GM19193 (cell line): ENCODE measurements around the gene MEI4.

Experiments used
- POLR2A ChIP-seq: IDR thresholded peaks from 4 replicates; pipeline ENCODE4 v1.6.1; 2011; ENCODE audit not compliant: insufficient read depth, insufficient read length; ENCODE audit errors: extremely low read depth

The MEI4 gene

DNA sequence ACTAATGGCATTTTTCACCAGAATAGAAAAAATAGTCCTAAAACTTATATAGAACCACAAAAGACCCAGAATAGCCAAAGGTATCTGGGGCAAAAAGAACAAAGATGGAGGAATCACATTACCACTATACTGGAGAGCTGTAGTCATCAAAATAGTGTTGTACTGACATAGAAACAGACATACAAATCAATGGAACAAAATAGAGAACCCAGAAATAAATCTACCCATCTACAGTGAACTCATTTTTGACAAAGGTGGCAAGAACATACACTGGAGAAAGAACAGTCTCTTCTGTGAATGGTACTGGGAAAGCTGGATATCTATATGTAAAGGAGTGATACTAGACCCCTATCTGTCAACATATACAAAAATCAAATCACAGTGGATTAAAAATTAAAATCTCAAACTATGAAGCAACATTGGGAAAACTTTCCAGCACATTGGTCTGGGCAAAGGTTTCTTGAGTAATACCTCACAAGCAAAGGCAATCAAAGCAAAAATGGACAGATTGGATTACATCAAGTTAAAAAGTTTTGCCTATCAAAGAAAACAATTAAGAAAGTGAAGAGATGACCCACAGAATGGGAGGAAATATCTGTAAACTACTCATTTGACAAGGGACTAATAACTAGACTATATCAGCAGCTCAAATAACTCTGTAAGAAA lies 120.5 kb downstream of the MEI4 start:
- no peak for TF ChIP-seq POLR2A

DNA sequence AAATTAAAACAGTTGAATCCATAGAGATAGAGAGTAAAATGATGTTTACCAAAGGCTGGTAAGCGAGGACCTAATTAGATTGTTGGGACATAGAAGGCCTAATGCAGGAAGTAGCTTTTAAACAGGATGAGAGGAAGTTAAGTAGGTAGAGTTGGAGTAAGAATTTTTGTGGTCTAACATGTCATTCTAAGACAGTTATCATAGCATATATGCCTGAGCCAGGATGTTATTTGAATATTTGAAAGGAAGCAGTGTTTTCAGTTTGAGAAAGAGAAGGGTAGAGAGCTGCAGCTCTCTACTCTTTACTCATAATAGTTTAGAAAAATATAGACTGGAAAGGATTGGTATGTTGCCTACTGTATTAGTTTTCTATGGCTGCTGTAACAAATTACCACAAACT lies 121.6 kb downstream of the MEI4 start:
- TF ChIP-seq POLR2A = no peak

DNA sequence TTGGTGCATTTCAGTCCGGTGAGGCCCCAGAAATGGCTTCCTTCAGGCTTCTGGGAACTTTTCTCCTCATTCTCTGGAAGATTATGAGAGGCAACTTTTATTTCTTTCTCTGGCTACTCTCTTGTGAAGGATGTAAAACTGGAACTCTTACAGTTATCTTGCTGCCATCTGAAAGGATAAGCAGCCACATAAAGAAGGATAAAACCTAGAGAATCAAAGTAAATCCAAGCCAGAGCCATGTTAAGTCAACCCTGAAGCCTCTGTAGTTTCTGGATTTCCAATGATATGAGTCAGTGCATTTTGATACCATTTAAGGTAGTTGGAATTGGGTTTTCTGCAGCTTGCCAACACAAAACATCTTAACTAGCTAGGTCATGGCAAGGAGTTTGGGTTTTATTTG lies 123.6 kb downstream of the MEI4 start:
- TF ChIP-seq POLR2A = no peak

DNA sequence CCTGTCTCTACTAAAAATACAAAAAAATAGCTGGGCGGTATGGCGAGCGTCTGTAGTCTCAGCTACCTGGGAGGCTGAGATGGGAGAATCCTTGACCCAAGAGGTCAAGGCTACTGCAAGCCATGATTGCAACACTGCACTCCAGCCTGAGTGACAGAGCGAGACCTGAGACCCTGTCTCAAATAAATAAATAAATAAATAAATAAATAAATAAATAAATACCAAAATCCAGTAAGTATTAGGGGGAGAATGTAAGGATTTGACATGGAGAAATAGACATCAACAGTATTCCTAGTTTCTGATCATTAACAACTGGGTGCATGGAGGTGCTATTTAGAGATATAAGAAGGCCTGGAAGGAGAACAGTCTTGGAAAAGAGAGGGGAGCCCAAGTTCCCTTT lies 125.7 kb downstream of the MEI4 start:
- no peak for TF ChIP-seq POLR2A

DNA sequence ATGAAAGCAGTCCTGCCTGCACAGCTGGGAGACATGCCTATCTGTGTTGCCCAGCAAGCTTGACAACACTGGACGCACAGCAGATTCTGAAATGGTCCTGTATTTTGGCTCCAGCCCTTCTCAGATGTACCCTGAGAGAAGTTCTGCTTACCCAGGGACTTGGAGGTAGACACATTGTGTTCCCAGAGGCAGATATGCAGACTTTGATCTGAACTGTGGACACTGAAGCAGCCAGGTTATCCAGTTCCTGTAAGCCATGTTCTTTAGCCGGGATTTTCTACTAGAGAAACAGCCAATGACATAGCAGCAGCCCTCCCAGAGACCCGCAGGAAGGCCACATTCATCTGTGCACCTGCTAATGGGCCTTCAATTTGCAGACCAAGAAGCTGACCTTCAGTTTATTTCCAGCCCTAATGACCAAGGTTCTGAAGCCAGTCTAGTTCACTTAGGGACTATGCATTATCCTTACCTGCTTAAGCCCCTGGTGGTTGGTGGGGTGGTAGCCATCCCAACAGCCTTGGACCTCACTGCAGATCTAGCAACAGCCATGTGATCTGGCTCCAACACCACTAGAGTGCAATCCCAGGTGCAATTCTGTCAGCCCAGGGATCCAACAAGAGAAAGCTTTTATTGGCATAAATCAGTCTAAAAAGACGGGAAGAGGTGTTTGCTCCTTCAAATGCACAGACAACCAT lies 134.2 kb downstream of the MEI4 start:
- TF ChIP-seq POLR2A = no peak

DNA sequence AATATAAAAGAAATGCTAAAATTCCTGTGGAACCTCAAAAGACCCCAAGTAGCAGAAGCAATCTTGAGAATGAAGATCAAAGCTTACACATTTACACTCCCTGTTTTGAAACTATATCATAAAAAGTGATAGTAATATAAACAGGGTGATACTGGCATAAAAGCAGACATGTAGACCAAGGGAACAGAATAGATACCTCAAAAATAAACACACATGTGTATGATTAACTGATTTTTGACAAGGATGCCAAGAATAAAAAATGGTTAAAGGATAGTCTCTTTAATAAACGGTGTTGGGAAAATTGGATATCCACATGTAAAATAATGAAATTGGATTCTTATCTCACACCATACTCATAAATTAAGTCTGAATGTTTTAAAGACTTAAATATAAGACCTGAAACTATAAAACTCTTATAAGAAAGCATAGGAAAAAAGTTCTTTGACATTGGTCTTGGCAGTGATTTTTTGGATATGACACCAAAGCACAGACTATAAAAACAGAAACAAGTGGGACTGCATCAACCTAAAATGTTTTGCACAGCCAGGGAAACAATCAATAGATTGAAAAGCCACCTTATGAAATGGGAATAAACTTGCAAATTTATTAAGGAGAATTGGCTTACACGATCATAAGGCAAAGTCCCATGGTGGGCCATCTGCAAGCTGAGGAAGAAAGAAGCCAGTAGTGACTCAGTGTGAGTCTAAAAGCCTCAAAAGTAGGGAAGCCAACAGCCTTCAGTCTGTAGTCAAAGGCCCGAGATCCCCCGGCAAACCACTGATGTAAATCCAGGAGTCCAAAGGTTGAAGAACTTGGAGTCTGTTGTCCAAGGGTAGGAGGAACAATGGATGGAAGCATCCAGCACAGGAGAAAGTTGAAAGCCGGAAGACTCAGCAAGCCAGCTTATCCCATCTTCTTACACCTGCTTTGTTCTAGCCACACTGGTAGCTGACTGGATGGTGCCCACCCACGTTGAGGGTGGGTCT lies 144.3 kb downstream of the MEI4 start:
- TF ChIP-seq POLR2A = no peak

DNA sequence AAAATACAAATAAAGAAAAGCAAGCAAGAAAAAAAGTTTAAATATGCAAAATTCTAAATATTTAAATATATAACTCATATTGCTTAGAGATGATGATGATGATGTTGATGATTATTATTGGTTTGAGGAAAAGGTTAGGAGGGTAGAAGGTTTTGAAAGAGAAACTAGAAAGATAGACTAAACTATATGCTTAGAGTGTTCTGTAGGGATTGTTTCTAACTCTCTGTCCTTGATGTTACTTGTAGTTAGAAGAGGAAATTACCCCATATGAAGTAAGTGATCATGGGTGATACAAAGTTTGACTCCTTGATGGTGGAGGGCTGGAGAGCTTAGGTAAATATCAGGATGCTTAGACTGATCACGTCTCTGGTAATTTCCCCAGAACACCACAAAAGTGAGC lies 159.5 kb downstream of the MEI4 start:
- TF ChIP-seq POLR2A = no peak

DNA sequence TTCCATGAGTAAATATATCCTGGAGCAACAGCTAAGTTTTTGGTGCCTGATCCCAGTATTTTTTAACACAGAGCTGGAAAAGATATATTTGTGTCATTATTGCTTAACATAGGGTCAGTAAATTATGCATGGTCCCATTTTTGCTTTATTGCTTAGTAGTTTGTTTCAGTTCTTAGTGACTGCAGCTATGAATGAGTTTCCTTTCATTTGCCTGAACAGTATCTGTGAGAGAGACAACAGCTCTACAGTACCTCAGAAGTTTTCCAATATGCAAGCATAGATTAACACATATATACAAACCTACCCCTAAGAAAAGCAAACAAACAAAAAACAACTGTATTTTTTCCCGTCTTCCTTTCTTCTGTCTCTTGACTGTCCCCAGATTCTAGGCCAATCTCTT lies 160.3 kb downstream of the MEI4 start:
- no peak for TF ChIP-seq POLR2A

DNA sequence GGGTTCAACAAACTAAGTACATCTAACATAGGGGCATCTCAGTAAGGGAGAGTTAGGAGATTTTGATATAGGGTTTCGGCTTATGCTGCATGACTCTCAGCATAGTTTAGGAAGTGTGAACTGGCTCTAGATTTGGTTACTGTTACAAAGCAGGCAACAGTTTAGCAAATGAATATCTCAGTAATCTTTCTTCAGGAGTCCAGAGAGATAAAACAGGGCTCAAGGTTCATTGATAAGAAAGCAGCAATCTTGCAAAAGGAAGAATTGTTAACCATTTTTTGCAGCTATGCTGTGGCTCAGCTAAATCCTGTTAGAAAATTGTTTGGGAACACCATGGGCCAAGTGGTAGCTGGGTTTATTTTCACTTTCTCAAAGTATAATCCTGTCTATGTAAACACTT lies 161.3 kb downstream of the MEI4 start:
- TF ChIP-seq POLR2A = no peak

DNA sequence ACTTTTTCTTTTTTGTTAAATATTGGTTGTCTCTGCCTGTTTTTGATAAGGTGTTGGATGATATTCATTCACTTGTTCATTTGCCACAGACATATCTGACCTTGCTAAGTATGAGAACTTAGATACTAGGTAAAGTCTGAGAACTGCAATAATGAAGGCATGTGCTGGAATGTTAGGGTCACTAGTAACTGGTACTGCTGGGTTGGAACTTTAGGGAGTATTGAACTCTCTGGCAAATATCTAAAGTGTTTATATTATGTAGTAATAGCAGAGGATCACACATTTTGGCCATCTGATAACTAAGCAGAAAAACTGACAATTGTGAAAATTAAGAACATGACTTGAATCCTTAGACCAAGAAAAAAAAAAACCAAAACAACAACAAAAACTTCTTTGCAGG lies 162.7 kb downstream of the MEI4 start:
- TF ChIP-seq POLR2A = no peak

DNA sequence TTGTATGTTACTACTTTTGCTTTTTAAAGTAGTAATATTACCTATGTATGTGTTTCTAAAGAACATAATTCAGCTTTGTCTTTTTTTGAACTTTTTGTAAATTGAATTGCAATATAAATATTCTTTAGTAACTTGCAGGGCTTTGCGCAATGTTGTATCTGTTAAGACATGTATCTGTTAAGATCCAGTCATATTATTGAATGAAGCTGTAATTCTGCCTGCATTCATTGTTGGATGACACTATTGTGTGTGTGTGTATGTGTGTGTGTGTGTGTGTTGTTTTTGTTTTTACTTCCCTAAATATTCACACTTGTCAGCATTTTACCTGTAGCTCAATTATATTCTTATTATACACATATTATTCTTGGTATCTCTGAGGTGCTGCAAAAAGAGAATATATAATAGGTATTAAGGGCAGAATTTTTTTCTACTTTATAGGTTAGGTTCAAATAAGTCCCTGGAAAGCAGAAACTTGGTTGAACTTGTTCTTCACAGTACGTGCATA lies 164.0 kb downstream of the MEI4 start:
- no peak for TF ChIP-seq POLR2A

DNA sequence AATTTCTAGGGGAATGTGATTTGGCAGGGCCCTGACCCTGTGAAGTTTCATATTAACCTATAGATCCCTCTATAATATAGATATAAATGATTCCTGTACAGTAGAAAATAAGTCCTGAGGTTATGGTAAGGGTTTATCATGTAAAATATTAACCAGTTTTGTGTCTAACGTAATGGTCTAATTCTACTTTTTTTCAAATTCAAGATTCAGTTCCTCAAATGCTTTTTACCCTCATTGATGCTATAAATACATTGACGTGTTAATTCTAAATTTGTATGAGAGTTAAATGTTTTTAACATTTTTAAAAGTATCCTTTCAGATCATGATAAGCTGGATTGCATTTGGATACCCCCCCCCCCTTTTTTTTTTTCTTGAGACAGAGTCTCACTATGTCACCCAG lies 169.4 kb downstream of the MEI4 start:
- TF ChIP-seq POLR2A = no peak

DNA sequence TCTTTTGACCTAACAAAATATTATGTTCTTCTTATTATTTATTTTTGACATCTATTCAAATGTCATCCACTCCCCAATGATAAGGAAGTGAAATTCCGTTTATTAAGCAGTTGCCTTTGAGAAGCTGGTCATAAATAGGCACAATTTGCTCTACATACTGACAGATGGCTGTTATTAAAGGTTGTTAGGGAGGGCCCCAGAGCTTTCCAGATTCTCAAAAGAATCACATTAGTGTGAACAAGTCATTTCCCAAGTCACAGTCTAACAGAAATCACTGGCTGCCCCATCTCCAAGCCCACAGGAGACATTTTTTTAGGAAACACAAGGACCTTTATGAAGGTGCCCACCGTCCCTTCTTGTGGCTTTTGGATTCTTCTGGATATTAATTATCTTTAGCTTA lies 172.4 kb downstream of the MEI4 start:
- no peak for TF ChIP-seq POLR2A

DNA sequence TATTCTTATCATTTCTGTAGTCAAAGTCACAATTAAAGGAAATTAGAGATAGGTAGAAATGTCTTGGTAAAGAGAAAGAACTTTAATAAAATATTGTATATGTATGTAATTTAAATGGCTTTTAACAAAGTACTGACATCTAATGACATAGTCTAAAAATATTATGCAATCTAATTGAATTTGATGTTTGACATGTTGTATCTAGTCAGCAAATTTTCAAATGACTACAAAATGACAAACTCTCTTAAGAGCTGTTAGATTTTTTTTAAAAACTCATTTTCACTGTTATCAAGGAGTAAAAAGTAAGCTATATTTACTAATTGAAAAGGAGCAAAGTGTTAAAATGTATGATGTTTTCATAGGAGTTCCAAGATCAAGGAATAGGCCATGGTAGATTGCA lies 176.9 kb downstream of the MEI4 start:
- TF ChIP-seq POLR2A = no peak

DNA sequence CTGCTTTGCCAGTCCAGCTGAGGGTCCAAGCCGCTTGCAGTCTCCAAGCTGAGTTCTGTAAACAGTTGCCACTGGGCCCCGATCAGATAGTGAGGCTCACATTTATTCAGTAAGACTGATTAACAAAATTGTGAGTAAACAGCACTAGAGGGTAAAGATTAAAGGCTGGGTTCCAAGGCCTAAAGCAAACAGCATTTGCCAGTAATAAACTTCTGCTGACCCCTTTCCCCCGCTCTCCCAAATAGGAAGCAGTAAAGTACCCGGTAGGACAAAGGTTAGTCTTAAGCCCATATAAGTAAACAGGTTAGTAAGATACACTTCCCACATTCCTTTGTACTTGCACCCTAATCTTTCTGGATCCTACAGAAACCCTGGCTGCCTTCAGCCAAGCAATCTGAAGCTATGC lies 181.8 kb downstream of the MEI4 start:
- TF ChIP-seq POLR2A = no peak

DNA sequence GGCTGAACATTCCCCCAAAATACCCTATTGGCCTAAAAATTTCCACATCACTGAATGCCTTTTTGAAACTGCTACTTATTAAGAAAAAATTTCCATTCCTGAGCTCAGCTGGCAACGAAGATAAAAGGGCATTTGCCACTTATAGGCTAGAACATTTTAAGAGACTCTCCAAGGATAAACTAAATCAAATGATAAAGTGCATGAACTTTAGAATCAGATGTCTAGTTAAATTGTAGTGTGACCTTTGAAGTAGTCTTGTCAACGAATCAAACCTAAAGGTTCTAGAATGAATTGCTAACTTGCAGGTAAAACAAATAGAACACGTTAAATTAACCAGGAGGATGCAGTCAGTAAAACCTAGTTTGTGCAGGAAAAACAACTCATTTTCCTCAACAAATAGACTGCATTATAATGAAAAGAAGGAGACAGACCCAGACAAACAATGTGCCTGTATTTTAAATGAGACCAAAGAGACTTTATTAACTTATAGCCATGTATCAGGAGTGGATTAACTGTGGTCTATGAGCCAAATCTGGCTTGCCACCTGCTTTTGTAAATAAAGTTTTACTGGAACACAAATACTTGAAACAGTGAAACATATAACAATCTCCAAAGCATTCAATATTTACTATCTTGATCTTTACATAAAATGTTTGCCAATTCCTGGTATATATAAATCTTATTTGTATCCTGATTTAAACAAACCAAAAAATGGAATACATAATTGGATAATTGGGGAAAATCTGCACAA lies 184.4 kb downstream of the MEI4 start:
- TF ChIP-seq POLR2A = no peak

DNA sequence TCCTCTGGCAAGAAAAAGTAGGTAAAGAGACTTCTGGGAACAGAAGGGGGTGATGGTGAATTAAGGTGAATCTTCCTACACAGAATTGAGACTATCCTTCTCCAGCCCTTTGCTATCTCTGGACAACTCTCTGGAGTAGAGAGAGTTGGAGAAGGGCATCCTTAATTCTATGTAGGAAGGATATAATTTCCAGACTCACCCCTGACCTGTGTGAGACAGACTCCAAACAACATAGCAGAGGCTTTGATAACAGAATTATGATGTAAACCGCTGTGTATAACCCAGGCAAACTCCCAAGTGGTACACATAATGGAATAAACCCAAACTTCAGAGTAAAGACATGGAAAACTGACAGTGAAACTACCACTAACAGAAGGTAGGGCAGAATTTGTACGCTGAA lies 186.5 kb downstream of the MEI4 start:
- TF ChIP-seq POLR2A = no peak
